HepG2 (cell line): ENCODE measurements around the gene CNTF. TPM values are rescaled to one million over a fixed set of nuclear protein-coding genes. Genes with fewer than 3 reads are reported as not detected.

Source experiments
- AKNA ChIP-seq: sonication (generic); formaldehyde crosslinking; IDR thresholded peaks from 2 replicates; pipeline ENCODE4 v1.4.0; 2020; ENCODE audit warnings: missing genetic modification reagents, borderline replicate concordance
- BCLAF1 ChIP-seq: fragments of 450-650 bp; IDR thresholded peaks from 2 replicates; pipeline ENCODE4 v1.6.1; 2017; ENCODE audit warnings: mild to moderate bottlenecking
- FOXP4 ChIP-seq: sonication (generic); formaldehyde crosslinking; IDR thresholded peaks from 2 replicates; pipeline ENCODE4 v1.4.0; 2020; ENCODE audit warnings: missing genetic modification reagents
- IRX3 ChIP-seq: sonication (generic); formaldehyde crosslinking; IDR thresholded peaks from 2 replicates; pipeline ENCODE4 v1.8.1; 2023; ENCODE audit warnings: mild to moderate bottlenecking, low read depth, missing genetic modification reagents, borderline replicate concordance
- KDM4B ChIP-seq: sonication (generic); formaldehyde crosslinking; IDR thresholded peaks from 2 replicates; pipeline ENCODE4 v1.4.0; 2020; ENCODE audit warnings: missing genetic modification reagents
- ZNF20 ChIP-seq: sonication (generic); formaldehyde crosslinking; IDR thresholded peaks from 2 replicates; pipeline ENCODE4 v1.4.0; 2020; ENCODE audit warnings: mild to moderate bottlenecking, moderate library complexity, missing genetic modification reagents
- ZNF230 ChIP-seq: sonication (generic); formaldehyde crosslinking; IDR thresholded peaks from 2 replicates; pipeline ENCODE4 v1.4.0; 2020; ENCODE audit warnings: mild to moderate bottlenecking, missing genetic modification reagents
- ZNF282 ChIP-seq: fragments of 450-650 bp; IDR thresholded peaks from 2 replicates; pipeline ENCODE4 v1.6.1; 2018; ENCODE audit not compliant: partially characterized antibody
- ZNF446 ChIP-seq: sonication (generic); formaldehyde crosslinking; IDR thresholded peaks from 2 replicates; pipeline ENCODE4 v1.5.0; 2020; ENCODE audit warnings: mild to moderate bottlenecking, missing genetic modification reagents
- ZNF609 ChIP-seq: sonication (generic); formaldehyde crosslinking; IDR thresholded peaks from 2 replicates; pipeline ENCODE4 v1.4.0; 2020; ENCODE audit warnings: mild to moderate bottlenecking, missing genetic modification reagents, borderline replicate concordance
- ZNF784 ChIP-seq: sonication (generic); formaldehyde crosslinking; IDR thresholded peaks from 2 replicates; pipeline ENCODE4 v1.5.1; 2020; ENCODE audit warnings: missing genetic modification reagents, mild to moderate bottlenecking, borderline replicate concordance
- ZNF83 ChIP-seq: sonication (generic); formaldehyde crosslinking; IDR thresholded peaks from 2 replicates; pipeline ENCODE4 v1.4.0; 2020; ENCODE audit warnings: missing genetic modification reagents, mild to moderate bottlenecking, borderline replicate concordance
- polyA plus RNA-seq, 8 experiments: library from polyadenylated mRNA; depleted of rRNA in 3 of 8; stranded (reverse) in 7 of 8; unstranded in 1 of 8; fragments of >200 nt; fragmentation: Illumina TruSeq in 4 of 8; extraction: Trizol in 4 of 8; gene quantifications; 2 replicates each; pipeline versions ENCODE4 v1.2.1 to v1.2.3, GENCODE V29; 2011 to 2016; ENCODE audit warnings: low read depth in 4 of 8, missing spikeins in 1 of 8, mixed read lengths in 1 of 8; ENCODE audit not compliant: insufficient read depth in 1 of 8
- total RNA-seq, 5 experiments: library from RNA; depleted of rRNA; stranded (reverse); fragments of >200 nt; fragmentation: Illumina TruSeq; extraction: Trizol; gene quantifications; 2 replicates each; pipeline ENCODE4 v1.2.3, GENCODE V29; 2016; ENCODE audit warnings: low read depth in 1 of 5

CNTF gene
- total and polyA plus RNA-seq, 2 of the 13 experiments (the other 11 are each of a cell fraction or from before 2014, with no cell fraction given) = 0.51 to 2.3 TPM

- TF ChIP-seq KDM4B (CRISPR knock-in tag) = no peak
- TF ChIP-seq ZNF609 (CRISPR knock-in tag) = no peak
- no peak for TF ChIP-seq ZNF282
- TF ChIP-seq IRX3 (CRISPR knock-in tag) = peak; percentile 56; the same call in 1 of the 2 replicates
- TF ChIP-seq ZNF20 = no peak
- no peak for TF ChIP-seq ZNF83 (CRISPR knock-in tag)
- no peak for TF ChIP-seq AKNA (CRISPR knock-in tag)
- TF ChIP-seq ZNF784 (CRISPR knock-in tag) = no peak
- no peak for TF ChIP-seq ZNF230 (CRISPR knock-in tag)
- TF ChIP-seq ZNF446 = 0 out of 2 replicates have a peak, but pooled peaks have one; percentile 14
- TF ChIP-seq BCLAF1 = no peak
- no peak for TF ChIP-seq FOXP4
These were observed 43.8 kb upstream of the CNTF start, which contains the start of gene ZFP91 (continued) for GRCh38 chr11:58578635-58579191.
